Hematopoietic multipotent progenitor cell treated with erythropoietin and hydrocortisone succinate and interleukin-3 and kit ligand, for 15 days (in vitro differentiated cells): Measurements from ENCODE around the gene CPNE9.
"Not testable (repeated sequence)": the region's sequence is repeated elsewhere in the genome, so short reads cannot be mapped to it uniquely, and the experiment has no call there.

ENCODE experiments used
- DNase-seq: peaks from one replicate; pipeline ENCODE4 v3.0.0-alpha.2; 2015; ENCODE audit warnings: low spot score

The CPNE9 gene

GRCh38 chr3:9748031-9748430 lies 44.4 kb downstream of the CPNE9 start:
- no peak for DNase-seq

GRCh38 chr3:9749296-9749644 lies 45.6 kb downstream of the CPNE9 start:
- no peak for DNase-seq

DNA sequence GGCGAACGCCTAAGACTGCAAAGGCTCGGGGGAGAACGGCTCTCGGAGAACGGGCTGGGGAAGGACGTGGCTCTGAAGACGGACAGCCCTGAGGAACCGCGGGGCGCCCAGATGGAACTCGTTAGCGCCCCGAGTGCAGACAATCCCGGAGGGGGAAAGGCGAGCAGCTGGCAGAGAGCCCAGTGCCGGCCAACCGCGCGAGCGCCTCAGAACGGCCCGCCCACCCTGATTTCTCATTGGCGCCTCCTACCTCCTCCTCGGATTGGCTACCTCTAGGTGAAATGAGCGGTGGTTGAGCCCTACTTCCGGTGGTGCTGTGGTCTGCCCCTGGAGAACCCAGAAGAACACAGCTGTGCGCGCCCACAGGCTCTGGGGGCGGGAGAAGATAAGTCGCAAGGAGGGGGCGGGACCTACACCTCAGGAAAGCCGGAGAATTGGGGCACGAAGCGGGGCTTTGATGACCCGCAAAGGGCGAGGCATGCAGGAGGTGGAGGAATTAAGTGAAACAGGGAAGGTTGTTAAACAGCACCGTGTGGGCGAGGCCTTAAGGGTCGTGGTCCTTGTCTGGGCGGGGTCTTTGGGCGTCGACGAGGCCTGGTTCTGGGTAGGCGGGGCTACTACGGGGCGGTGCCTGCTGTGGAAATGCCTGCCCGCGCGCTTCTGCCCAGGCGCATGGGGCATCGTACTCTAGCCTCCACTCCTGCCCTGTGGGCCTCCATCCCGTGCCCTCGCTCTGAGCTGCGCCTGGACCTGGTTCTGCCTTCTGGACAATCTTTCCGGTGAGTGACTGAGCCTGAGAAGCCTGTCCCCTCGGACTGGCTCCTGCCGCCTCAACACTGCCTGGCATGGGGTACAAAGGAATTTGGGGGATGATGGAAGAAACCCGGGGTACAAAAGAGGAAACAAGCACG lies 46.3 kb downstream of the CPNE9 start, which contains the start of gene OGG1:
OGG1 (plus strand) TSS at position 308 of the 911 bp plus-strand sequence; CDS start at position 643, 335 bp downstream.
- DNase-seq, result peak; percentile 97

- peak; percentile 14 for DNase-seq
Measured at GRCh38 chr3:9750556-9751411, 47.2 kb downstream of the CPNE9 start.

DNA sequence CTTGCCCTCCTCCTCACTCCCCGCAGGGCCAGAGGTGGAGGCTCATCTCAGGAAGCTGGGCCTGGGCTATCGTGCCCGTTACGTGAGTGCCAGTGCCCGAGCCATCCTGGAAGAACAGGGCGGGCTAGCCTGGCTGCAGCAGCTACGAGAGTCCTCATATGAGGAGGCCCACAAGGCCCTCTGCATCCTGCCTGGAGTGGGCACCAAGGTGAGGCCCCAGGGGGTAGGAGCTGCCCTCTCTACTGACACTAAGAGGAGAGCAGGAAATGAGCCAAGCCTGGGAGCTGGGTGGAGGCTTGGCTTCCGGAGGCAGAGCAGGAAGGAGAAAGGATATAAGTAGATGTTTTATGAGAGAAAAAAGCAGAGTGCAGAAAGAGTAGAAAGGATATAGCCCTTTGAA lies 51.0 kb downstream of the CPNE9 start:
- no peak for DNase-seq

DNA sequence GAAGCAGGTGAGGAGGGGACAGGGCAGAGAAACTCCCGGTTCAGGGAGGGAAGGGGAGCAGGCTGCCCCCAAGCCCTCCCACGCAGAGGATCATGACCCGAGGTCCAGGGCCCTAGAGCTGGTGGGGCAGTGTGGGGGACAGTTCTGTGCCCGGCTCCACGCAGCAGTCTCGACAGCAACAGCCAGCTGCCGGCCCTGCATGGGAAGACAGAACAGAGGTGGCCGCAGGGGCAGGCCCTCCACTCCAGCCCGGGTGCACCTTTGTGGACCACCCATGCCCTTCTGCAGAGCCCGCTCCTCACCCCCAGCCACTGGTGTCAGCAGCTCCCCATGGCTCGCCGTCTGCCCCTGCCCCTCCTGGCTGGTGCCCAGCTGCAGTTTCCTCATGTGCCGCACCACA lies 53.8 kb downstream of the CPNE9 start:
- DNase-seq, result no peak

DNA sequence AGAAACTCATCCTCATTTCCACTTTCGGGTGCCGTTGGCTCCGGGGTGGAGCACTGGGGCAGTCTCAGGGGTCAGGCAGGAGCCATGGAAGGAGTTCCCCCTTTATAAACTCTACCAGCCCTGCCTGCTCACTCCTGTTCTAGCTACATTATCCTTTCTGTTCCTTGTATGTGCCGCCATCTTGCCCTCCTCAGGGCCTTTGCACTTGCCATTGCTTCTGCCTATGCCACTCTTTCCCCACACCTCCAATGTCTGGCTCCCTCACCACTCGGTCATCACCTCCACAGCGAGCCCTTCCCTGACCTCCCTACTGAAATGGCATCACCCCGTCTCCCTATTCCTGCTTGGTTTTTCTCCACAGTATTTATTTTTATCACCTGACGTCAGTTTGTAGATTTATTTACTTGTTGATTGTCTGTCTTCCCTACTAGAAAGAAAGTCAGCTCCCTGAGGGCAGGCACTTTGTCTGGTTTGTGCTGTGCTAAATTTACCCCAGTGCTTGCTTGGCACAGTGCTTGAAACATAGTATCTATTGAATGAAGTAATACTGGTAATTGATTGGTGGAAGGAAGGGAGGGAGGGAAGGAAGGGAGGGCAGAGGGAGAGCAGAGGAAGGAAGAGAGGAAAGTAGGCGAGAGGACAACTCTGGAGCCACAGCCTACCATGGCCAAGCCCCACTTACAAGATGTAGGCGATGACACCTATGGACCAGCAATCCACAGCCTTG lies 57.3 kb downstream of the CPNE9 start:
- no peak for DNase-seq

- DNase-seq, result no peak
Measured at GRCh38 chr3:9761919-9762318, 58.3 kb downstream of the CPNE9 start.

- no peak for DNase-seq
Measured at GRCh38 chr3:9762871-9763270, 59.2 kb downstream of the CPNE9 start.

DNA sequence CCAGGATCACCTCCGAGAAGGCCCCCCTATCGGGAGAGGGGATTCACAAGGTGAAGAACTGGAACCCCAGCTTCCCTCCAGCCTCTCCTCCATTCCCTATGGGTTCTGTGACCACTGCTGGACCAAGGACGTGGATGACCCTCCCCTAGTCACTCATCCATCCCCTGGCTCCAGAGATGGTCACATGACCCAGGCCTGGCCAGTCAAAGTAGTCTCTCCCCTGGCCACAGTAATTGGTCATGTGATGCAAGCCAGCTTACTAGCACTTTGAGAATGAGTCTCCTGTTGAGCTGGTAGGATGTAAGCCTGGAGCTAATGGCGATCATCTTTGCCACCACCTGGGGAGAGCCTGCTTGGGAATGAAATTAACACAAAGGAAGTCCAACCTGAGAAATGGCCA lies 62.2 kb downstream of the CPNE9 start:
- DNase-seq, result no peak

DNA sequence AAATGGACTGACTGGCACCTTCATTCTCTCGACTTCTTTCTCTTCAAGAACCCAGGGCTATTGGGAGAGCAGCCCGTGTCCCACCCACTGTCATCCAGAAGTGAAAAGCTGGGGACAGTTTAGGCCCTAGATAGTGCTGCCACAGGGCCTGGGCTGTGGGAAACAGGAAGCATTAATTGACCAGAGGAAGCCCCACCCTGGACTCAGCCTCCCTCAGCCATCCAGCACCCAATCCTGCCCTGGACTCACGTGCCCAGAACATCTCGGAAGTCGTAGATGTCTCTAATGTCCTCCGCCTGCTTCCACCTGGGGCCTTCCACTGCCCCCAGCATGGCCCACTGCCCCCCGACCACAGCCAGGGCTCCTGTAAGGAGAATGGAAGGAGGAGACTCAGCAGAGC lies 63.8 kb downstream of the CPNE9 start:
- no peak for DNase-seq

DNA sequence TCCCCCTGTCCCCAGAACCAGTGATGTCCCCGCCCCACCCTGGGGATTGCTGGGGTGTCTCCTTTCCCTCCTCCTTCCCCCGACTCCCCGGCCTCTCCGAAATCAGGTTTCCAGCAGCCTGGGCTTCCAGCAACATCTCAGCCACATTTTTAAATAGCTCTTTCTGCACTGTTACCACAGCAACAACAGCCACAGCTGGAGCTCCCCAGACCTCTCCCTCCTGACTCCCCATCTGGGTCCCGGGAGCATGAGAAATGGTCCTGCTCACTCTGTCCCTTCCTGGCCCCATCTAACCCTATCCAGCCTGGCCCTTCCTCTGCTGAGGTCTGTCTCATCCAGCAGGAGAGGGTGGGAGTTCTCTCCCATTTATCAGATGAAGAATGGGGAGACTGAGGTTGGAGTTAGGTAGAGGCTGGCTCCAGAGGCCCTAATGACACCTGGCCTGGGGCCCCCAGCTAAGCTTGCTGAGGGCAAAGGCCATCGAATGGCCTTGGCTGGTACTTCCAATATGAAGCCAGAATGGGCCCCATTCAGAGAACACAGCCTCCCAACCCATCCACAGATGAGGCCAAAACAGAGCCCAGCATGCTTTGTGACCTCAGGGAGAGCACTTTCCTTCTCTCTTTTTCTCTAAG lies 64.6 kb downstream of the CPNE9 start:
- no peak for DNase-seq

GRCh38 chr3:9769012-9769411 lies 65.4 kb downstream of the CPNE9 start:
- no peak for DNase-seq

DNA sequence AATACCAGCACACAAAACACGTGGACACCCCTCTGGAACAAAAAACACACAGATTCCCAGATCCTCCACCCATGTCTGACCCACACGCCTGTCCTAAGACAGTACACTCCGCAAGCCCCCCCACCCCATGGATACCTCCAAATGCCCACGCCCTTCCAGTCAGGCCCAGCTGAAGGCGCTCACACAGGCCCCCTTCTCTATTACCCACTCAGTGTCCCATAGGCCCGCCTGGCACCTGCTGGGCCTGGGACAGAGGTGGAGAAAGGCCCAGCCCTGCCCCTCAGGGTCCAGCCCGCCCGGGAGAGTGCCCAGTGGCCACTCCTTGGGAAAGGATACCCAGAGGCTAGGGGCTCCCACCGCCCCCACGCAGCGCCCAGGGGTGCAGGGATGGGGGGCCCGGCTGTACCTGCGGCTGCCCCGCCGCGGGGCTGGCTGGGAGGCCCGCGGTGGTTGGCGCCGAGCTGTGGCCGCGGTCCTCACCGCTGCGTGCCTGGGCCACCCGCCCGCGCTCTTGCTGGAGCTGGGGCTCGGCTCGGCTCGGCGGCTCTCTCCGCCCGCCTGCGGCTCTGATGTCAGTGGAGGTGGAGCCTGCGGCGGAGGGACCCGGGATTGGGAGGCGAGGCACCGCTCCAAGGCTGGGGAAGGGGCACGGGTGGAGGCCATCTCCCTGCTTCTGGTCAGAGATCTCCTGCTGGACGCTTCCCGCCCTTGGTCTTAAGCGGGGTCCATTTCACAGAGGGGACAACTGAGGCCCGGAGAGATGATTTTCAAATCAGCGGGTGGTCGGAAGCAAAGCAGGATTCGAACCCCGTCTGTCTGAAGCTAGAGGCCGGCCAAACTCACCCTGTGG lies 66.0 kb downstream of the CPNE9 start, which contains the start of gene CAMK1:
CAMK1 (minus strand) TSS at position 522 of the 850 bp plus-strand sequence. CDS start 2,198 bp downstream, outside the sequence.
- no peak for DNase-seq

- no peak for DNase-seq
Measured at GRCh38 chr3:9770276-9770812, 66.7 kb downstream of the CPNE9 start.

DNA sequence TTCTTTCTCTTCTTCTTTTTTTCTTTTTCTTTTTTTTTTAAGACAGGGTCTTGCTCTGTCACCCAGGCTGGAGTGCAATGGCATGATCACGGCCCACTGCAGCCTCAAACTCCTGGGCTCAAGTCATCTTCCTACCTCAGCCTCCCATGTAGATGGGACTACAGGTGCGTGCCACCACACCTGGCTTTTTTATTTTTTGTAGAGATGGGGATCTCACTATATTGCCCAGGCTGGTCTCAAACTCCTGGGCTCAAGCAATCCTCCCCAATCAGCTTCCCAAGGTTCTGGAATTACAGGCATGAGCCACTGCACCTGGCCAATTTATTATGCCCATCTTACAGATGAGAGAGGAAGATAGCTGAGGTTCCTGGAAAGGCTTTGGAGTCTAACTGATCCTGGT lies 67.4 kb downstream of the CPNE9 start:
- DNase-seq, result not testable (repeated sequence)

DNA sequence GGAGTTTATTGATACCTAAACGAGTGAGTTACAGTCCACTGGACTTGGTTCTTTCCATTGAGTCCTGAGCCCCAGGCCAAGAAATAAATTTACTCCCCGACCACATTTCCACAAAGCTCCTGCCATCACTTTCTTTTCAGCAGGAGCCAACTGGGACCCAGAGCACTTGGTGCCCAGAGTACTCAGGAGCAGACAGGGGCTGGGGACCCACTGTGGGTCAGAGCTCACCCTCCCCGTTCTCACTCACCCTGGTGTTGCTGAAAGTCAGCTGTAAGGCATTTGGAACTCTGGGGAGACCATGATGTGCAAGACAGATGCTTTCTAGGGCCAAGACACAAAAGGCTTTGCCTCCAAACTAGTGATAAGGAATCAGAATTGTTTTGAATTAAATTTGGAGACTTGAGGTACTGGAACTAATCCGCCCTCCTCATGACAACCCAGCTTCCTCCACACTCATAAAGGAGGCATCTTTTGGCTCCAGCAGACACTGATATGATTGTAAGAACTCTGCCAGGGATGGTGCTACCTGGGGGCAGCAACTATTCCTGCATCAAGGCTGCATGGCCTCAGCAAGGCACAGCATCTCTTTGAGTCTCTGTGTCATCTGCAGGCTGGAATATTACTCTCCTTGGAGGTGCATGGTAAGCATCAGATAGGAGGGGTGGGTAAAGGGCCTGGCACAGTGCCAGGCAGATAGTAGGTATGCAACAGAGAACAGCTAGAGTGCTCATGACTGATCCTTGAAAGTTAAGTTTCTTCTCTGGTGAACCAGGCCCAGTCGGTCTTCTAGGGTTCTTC lies 73.5 kb downstream of the CPNE9 start:
- DNase-seq, result no peak

GRCh38 chr3:9777694-9778021 lies 74.0 kb downstream of the CPNE9 start:
- no peak for DNase-seq

GRCh38 chr3:9778143-9779074 lies 74.8 kb downstream of the CPNE9 start:
- no peak for DNase-seq
